Smooth muscle cell (in vitro differentiated cells): Measurements from ENCODE around the gene RAD23A. TPM values are rescaled to one million over a fixed set of nuclear protein-coding genes. Genes with fewer than 3 reads are reported as not detected.
A peak's percentile ranks its signal among the peaks of the same experiment; 100 is the strongest.
"Not testable (repeated sequence)": the region's sequence is repeated elsewhere in the genome, so short reads cannot be mapped to it uniquely, and the experiment has no call there.

Source experiments
- DNase-seq: peaks from one replicate; lab custom pipeline; 2025; ENCODE audit not compliant: unreplicated experiment; lab: John Stamatoyannopoulos, UW
- H2AFZ ChIP-seq: fragments of 200-600 bp; sonication (generic); 2 replicates; pipeline ENCODE4 v1.6.0; 2016; ENCODE audit warnings: antibody characterized with exemption, low read depth, mild to moderate bottlenecking
- H3F3A ChIP-seq: fragments of 200-600 bp; sonication (generic); 2 replicates; pipeline ENCODE4 v1.6.0; 2017; ENCODE audit warnings: antibody characterized with exemption, low read depth
- H3K27ac ChIP-seq: fragments of 200-600 bp; sonication (generic); 2 replicates; pipeline ENCODE4 v1.5.1; 2016; ENCODE audit warnings: low read depth, mild to moderate bottlenecking
- H3K27me3 ChIP-seq: fragments of 200-600 bp; sonication (generic); 2 replicates; pipeline ENCODE4 v1.6.1; 2016; ENCODE audit warnings: low read depth, mild to moderate bottlenecking
- H3K36me3 ChIP-seq: fragments of 200-600 bp; sonication (generic); 2 replicates; pipeline ENCODE4 v1.5.1; 2016; ENCODE audit warnings: low read depth
- H3K4me1 ChIP-seq: fragments of 200-600 bp; sonication (generic); 2 replicates; pipeline ENCODE4 v1.5.1; 2016; ENCODE audit warnings: low read depth
- H3K4me2 ChIP-seq: fragments of 200-600 bp; sonication (generic); 2 replicates; pipeline ENCODE4 v1.6.0; 2016; ENCODE audit warnings: mild to moderate bottlenecking
- H3K4me3 ChIP-seq: fragments of 200-600 bp; sonication (generic); 2 replicates; pipeline ENCODE4 v1.5.1; 2016; ENCODE audit warnings: mild to moderate bottlenecking
- H3K79me2 ChIP-seq: fragments of 200-600 bp; sonication (generic); 2 replicates; pipeline ENCODE4 v1.6.0; 2016; ENCODE audit warnings: low read depth, mild to moderate bottlenecking
- H3K9ac ChIP-seq: fragments of 200-600 bp; sonication (generic); 2 replicates; pipeline ENCODE4 v1.6.0; 2016; ENCODE audit warnings: low read depth
- H3K9me3 ChIP-seq: fragments of 200-600 bp; sonication (generic); replicated peaks from 2 replicates; pipeline ENCODE4 v1.5.1; 2016; ENCODE audit warnings: low read depth
- H4K20me1 ChIP-seq: fragments of 200-600 bp; sonication (generic); 2 replicates; pipeline ENCODE4 v1.6.0; 2016; ENCODE audit warnings: low read depth
- CTCF ChIP-seq: fragments of 200-600 bp; sonication (generic); IDR thresholded peaks from 2 replicates; pipeline ENCODE4 v1.5.1; 2017; ENCODE audit warnings: borderline replicate concordance, mild to moderate bottlenecking, antibody characterized with exemption; ENCODE audit not compliant: insufficient read depth, poor library complexity, severe bottlenecking
- WGBS: methylation state at CpG from one replicate; pipeline ENCODE4 v1.1.7; 2016; ENCODE audit warnings: low lambda C conversion rate; 5-methylcytosine and 5-hydroxymethylcytosine counted together
- polyA plus RNA-seq: library from polyadenylated mRNA; unstranded; fragments of >200 nt; fragmentation: Nextera tagmentation; extraction: Ambion mirVana; gene quantifications from 2 replicates; pipeline ENCODE4 v1.2.1, GENCODE V29; 2016
- total RNA-seq: library from RNA; depleted of rRNA; stranded (reverse); fragments of >200 nt; gene quantifications from 2 replicates; pipeline ENCODE4 v1.2.3, GENCODE V29; 2014

RAD23A gene
- total and polyA plus RNA-seq, 2 experiments from 2014 or later: 97.1 to 176 TPM

- Histone ChIP-seq H3K9me3 (no peaks in the 10 kb centered on the region), H3K4me3 (no peak overlapping the region), H3K27me3 (no peaks in the 10 kb centered on the region), H2AFZ (no peak overlapping the region), H3K4me2 (no peak overlapping the region), H3K4me1 (peaks cover 13% of the 10 kb centered on the region), H3K9ac (no peak overlapping the region), H3K27ac (no peak overlapping the region), H3F3A (peaks cover 15% of the 10 kb centered on the region), H3K79me2 (peaks cover 34% of the 10 kb centered on the region), H3K36me3 (no peaks in the 10 kb centered on the region), H4K20me1 (peaks cover 28% of the 10 kb centered on the region)
- no peak for DNase-seq
- no peak for TF ChIP-seq CTCF
- 95% methylated on average over 16 of the region's 16 CpGs for WGBS
Measured at GRCh38 chr19:12949363-12950283, 4.0 kb downstream of the RAD23A start.

GRCh38 chr19:12952050-12952449 lies 6.4 kb downstream of the RAD23A start:
- H3K9ac ChIP-seq, H3K4me3 ChIP-seq, H3K27me3 ChIP-seq, DNase-seq, H2AFZ ChIP-seq, H3K27ac ChIP-seq, H3K4me2 ChIP-seq, H3K36me3 ChIP-seq, H3K9me3 ChIP-seq: not testable (repeated sequence)
- H3F3A ChIP-seq: peaks cover 24% of the 10 kb centered on the region
- H3K4me1 ChIP-seq: peaks cover 13% of the 10 kb centered on the region
- peaks cover 46% of the 10 kb centered on the region for H3K79me2 ChIP-seq
- WGBS: 96% methylated on average over 6 of the region's 6 CpGs
- H4K20me1 ChIP-seq: peaks cover 16% of the 10 kb centered on the region

GRCh38 chr19:12952488-12953137 lies 7.0 kb downstream of the RAD23A start:
- Histone ChIP-seq H3K27ac (no peak overlapping the region), H3K9me3 (no peaks in the 10 kb centered on the region), H3K4me1 (peaks cover 8% of the 10 kb centered on the region), H4K20me1 (peaks cover 11% of the 10 kb centered on the region), H3F3A (peaks cover 24% of the 10 kb centered on the region), H3K4me2 (no peak overlapping the region), H3K27me3 (no peaks in the 10 kb centered on the region), H2AFZ (no peak overlapping the region), H3K79me2 (peaks cover 46% of the 10 kb centered on the region), H3K9ac (no peak overlapping the region), H3K36me3 (no peaks in the 10 kb centered on the region), H3K4me3 (no peak overlapping the region)
- no peak for DNase-seq
- no peak for TF ChIP-seq CTCF
- WGBS: 92% methylated on average over 12 of the region's 12 CpGs

- TF ChIP-seq CTCF: no peak
- no peak for DNase-seq
- no peak overlapping the region for H3K4me3 ChIP-seq
Measured at GRCh38 chr19:12953138-12953798, 7.6 kb downstream of the RAD23A start.

More at GRCh38 chr19:12953138-12953798, 7.6 kb downstream of the RAD23A start:
- H2AFZ ChIP-seq: no peak overlapping the region
- no peaks in the 10 kb centered on the region for H3K36me3 ChIP-seq
- 92% methylated on average over 11 of the region's 11 CpGs for WGBS
- peaks cover 7% of the 10 kb centered on the region for H3K4me1 ChIP-seq
- no peak overlapping the region for H3K4me2 ChIP-seq
- peaks cover 10% of the 10 kb centered on the region for H4K20me1 ChIP-seq
- H3K27ac ChIP-seq: peak overlapping the region; percentile 28
- H3K79me2 ChIP-seq: peaks cover 42% of the 10 kb centered on the region
- no peaks in the 10 kb centered on the region for H3K27me3 ChIP-seq
- no peak overlapping the region for H3K9ac ChIP-seq
- H3F3A ChIP-seq: peaks cover 24% of the 10 kb centered on the region
- no peaks in the 10 kb centered on the region for H3K9me3 ChIP-seq
